Fibroblast of pulmonary artery (primary cell): Measurements from ENCODE around the gene RIMBP2.

Experiments
- DNase-seq: peaks from one replicate; pipeline ENCODE4 v3.0.0-alpha.2; 2010; ENCODE audit warnings: low read depth
- H3K4me3 ChIP-seq: replicated peaks from 2 replicates; pipeline ENCODE4 v1.5.1; 2011; ENCODE audit warnings: low read depth, mild to moderate bottlenecking, control low read depth, low read length, moderate library complexity
- CTCF ChIP-seq: IDR thresholded peaks from 2 replicates; pipeline ENCODE4 v1.5.1; 2011; ENCODE audit warnings: mild to moderate bottlenecking, control low read depth, low read length, inconsistent platforms; ENCODE audit errors: missing control alignments

Gene RIMBP2

GRCh38 chr12:130666645-130667044 is 49.5 kb downstream of the RIMBP2 start:
- no peak for DNase-seq
- no peak for TF ChIP-seq CTCF

GRCh38 chr12:130665753-130666152 is 50.3 kb downstream of the RIMBP2 start:
- DNase-seq: no peak
- H3K4me3 ChIP-seq: no peak overlapping the region
- TF ChIP-seq CTCF: no peak

More at GRCh38 chr12:130666645-130667044, 49.5 kb downstream of the RIMBP2 start:
- H3K4me3 ChIP-seq: no peak overlapping the region

- TF ChIP-seq CTCF: no peak
- H3K4me3 ChIP-seq: no peak overlapping the region
- no peak for DNase-seq
Measured at GRCh38 chr12:130664772-130665171, 51.3 kb downstream of the RIMBP2 start.

GRCh38 chr12:130664252-130664651 is 51.8 kb downstream of the RIMBP2 start:
- DNase-seq: no peak
- no peak for TF ChIP-seq CTCF
- H3K4me3 ChIP-seq: no peak overlapping the region

GRCh38 chr12:130663514-130663913 is 52.6 kb downstream of the RIMBP2 start:
- no peak for DNase-seq
- no peak for TF ChIP-seq CTCF
- no peak overlapping the region for H3K4me3 ChIP-seq

- no peak for DNase-seq
- TF ChIP-seq CTCF: no peak
- H3K4me3 ChIP-seq: no peak overlapping the region
Measured at GRCh38 chr12:130661486-130662255, 54.4 kb downstream of the RIMBP2 start.

GRCh38 chr12:130661059-130661458 is 55.0 kb downstream of the RIMBP2 start:
- no peak for DNase-seq
- no peak for TF ChIP-seq CTCF
- H3K4me3 ChIP-seq: no peak overlapping the region
